GM18505 (cell line): ENCODE data around the gene SYNGR3.
"Not testable (repeated sequence)": the region's sequence is repeated elsewhere in the genome, so short reads cannot be mapped to it uniquely, and the experiment has no call there.

Experiments
- ATAC-seq: cut with Tn5 transposase; IDR thresholded peaks from one replicate; pipeline ENCODE4 v1.9.1; 2021; ENCODE audit not compliant: unreplicated experiment
- POLR2A ChIP-seq: IDR thresholded peaks from 4 replicates; pipeline ENCODE4 v1.6.1; 2011; ENCODE audit warnings: borderline replicate concordance; ENCODE audit not compliant: insufficient read depth, insufficient read length; ENCODE audit errors: extremely low read depth

SYNGR3 gene

GRCh38 chr16:2006317-2006716, 16.5 kb downstream of the SYNGR3 start:
- TF ChIP-seq POLR2A = no peak
- ATAC-seq = no peak

GRCh38 chr16:2007081-2007836, 17.5 kb downstream of the SYNGR3 start:
- TF ChIP-seq POLR2A = no peak
- no peak for ATAC-seq

- TF ChIP-seq POLR2A = no peak
- no peak for ATAC-seq
Measured at GRCh38 chr16:2008009-2008526, 18.3 kb downstream of the SYNGR3 start.

GRCh38 chr16:2008631-2009163, 18.9 kb downstream of the SYNGR3 start:
- peak; percentile 6 for ATAC-seq
- TF ChIP-seq POLR2A = no peak

- TF ChIP-seq POLR2A = no peak
- peak; percentile 32 for ATAC-seq
Measured at GRCh38 chr16:2009164-2009711, 19.5 kb downstream of the SYNGR3 start.

GRCh38 chr16:2009791-2010510, 20.2 kb downstream of the SYNGR3 start, which contains the start of gene ZNF598:
Gene ZNF598, minus strand, starts transcription at chr16:2009821.
- TF ChIP-seq POLR2A = peak; percentile 97
- ATAC-seq = peak; percentile 70

- not testable (repeated sequence) for ATAC-seq
Measured at GRCh38 chr16:2011726-2012125, 22.0 kb downstream of the SYNGR3 start.

GRCh38 chr16:2013527-2013926, 23.8 kb downstream of the SYNGR3 start:
- no peak for ATAC-seq
- no peak for TF ChIP-seq POLR2A

GRCh38 chr16:2015117-2015946, 25.6 kb downstream of the SYNGR3 start:
- ATAC-seq = no peak
- no peak for TF ChIP-seq POLR2A

- TF ChIP-seq POLR2A = no peak
- ATAC-seq = no peak
Measured at GRCh38 chr16:2015947-2016208, 26.1 kb downstream of the SYNGR3 start.

GRCh38 chr16:2016407-2016922, 26.7 kb downstream of the SYNGR3 start:
- no peak for ATAC-seq
- no peak for TF ChIP-seq POLR2A

GRCh38 chr16:2019518-2019920, 29.7 kb downstream of the SYNGR3 start, which contains the start of gene NPW:
Gene NPW, plus strand, starts transcription at chr16:2019785.
- no peak for ATAC-seq
- TF ChIP-seq POLR2A = no peak
